Measurements from ENCODE around the gene GARIN5A. TPM values are rescaled to one million over a fixed set of nuclear protein-coding genes. Genes with fewer than 3 reads are reported as not detected.

The GARIN5A gene
- total and polyA plus RNA-seq, 2 of the 8 experiments (the other 6 are each of a cell fraction or from before 2014, with no cell fraction given): 9.1 to 18.5 TPM

DNA sequence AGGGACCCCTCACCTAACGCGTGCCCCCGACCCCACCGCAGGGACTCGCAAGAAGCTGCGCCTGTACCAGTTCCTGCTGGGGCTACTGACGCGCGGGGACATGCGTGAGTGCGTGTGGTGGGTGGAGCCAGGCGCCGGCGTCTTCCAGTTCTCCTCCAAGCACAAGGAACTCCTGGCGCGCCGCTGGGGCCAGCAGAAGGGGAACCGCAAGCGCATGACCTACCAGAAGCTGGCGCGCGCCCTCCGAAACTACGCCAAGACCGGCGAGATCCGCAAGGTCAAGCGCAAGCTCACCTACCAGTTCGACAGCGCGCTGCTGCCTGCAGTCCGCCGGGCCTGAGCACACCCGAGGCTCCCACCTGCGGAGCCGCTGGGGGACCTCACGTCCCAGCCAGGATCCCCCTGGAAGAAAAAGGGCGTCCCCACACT, 48.6 kb downstream of the GARIN5A start (continued):
- TF ChIP-seq, protein P1, sequence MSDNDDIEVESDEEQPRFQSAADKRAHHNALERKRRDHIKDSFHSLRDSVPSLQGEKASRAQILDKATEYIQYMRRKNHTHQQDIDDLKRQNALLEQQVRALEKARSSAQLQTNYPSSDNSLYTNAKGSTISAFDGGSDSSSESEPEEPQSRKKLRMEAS (IDR thresholded peaks at IDR 0.05): peak; percentile 53
- TF ChIP-seq KDM4A (IDR thresholded peaks at IDR 0.05; ENCODE audit: low read depth, low read length, severe bottlenecking): peak; percentile 32
- TF ChIP-seq BCL11A (IDR thresholded peaks at IDR 0.05; ENCODE audit: low read depth in 2 of 2, low read length in 2 of 2): no peak
- TF ChIP-seq POU5F1 (IDR thresholded peaks at IDR 0.05; ENCODE audit: low read depth, low read length): no peak
- 0 out of 2 replicates have a peak, but pooled peaks have one; percentile 10 for TF ChIP-seq CREB1 (IDR thresholded peaks at IDR 0.05)
- no peak for TF ChIP-seq EGR1 (IDR thresholded peaks at IDR 0.05; ENCODE audit: borderline replicate concordance, low read depth, low read length)
- no peak for TF ChIP-seq HDAC6 (IDR thresholded peaks at IDR 0.05; ENCODE audit: low read depth, low read length)
- no peak for TF ChIP-seq CEBPB (IDR thresholded peaks at IDR 0.05; ENCODE audit: low read depth, low read length)
- no peak for TF ChIP-seq POLR2A (IDR thresholded peaks at IDR 0.05; ENCODE audit: control extremely low read depth in 1 of 2, low read depth in 2 of 2, low read length in 2 of 2)
- TF ChIP-seq ASH2L (IDR thresholded peaks at IDR 0.05; ENCODE audit: low read length): peak; percentile 67
- TF ChIP-seq, protein P2, sequence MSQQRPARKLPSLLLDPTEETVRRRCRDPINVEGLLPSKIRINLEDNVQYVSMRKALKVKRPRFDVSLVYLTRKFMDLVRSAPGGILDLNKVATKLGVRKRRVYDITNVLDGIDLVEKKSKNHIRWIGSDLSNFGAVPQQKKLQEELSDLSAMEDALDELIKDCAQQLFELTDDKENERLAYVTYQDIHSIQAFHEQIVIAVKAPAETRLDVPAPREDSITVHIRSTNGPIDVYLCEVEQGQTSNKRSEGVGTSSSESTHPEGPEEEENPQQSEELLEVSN (IDR thresholded peaks at IDR 0.05): peak; percentile 58
- TF ChIP-seq RNF2 (IDR thresholded peaks at IDR 0.05; ENCODE audit: borderline replicate concordance, low read depth, low read length, missing control alignments, poor library complexity, severe bottlenecking): no peak
- no peak for TF ChIP-seq ZNF274 (IDR thresholded peaks at IDR 0.05; ENCODE audit: borderline replicate concordance, extremely low read depth, low read length)
- TF ChIP-seq POLR2AphosphoS5 (IDR thresholded peaks at IDR 0.05; ENCODE audit: low read depth, low read length): 0 out of 2 replicates have a peak, but pooled peaks have one; percentile 27
- no peak for TF ChIP-seq JUND (IDR thresholded peaks at IDR 0.05; ENCODE audit: low read length)
- TF ChIP-seq SIN3A (conservative IDR thresholded peaks at IDR 0.05 in 1 of 2, IDR thresholded peaks at IDR 0.05 in 1 of 2; ENCODE audit: low read depth in 1 of 2, low read length in 2 of 2): no peak
- no peak for TF ChIP-seq NANOG (IDR thresholded peaks at IDR 0.05; ENCODE audit: insufficient read depth, low read depth, low read length, poor library complexity, severe bottlenecking)
- no peak for TF ChIP-seq SP4 (IDR thresholded peaks at IDR 0.05; ENCODE audit: low read length)
- no peak for TF ChIP-seq SIRT6 (IDR thresholded peaks at IDR 0.05; ENCODE audit: low read length)
- TF ChIP-seq FOSL1 (IDR thresholded peaks at IDR 0.05; ENCODE audit: insufficient read depth, low read depth, low read length): no peak
- no peak for TF ChIP-seq TEAD4 (IDR thresholded peaks at IDR 0.05; ENCODE audit: low read depth, low read length)
